GM21526 (cell line): ENCODE results near the gene DGKZ.
A peak's percentile ranks its signal among the peaks of the same experiment; 100 is the strongest.

Experiments used
- ATAC-seq: cut with Tn5 transposase; IDR thresholded peaks from one replicate; pipeline ENCODE4 v1.9.1; 2021; ENCODE audit warnings: moderate library complexity; ENCODE audit not compliant: unreplicated experiment, low FRiP score

The DGKZ gene

GRCh38 chr11:46390331-46391171, 43.3 kb downstream of the DGKZ start:
- ATAC-seq, result no peak

- ATAC-seq, result no peak
These were observed 43.9 kb downstream of the DGKZ start for GRCh38 chr11:46391186-46391577.

GRCh38 chr11:46391578-46392420, 44.5 kb downstream of the DGKZ start, which contains the start of gene CHRM4:
TSS of gene CHRM4 (minus strand) at chr11:46391776. CDS start at chr11:46386557, 5,219 bp downstream.
- no peak for ATAC-seq

- peak; percentile 68 for ATAC-seq
These were observed 45.4 kb downstream of the DGKZ start for GRCh38 chr11:46392421-46393230.

GRCh38 chr11:46393231-46393616, 46.0 kb downstream of the DGKZ start:
- no peak for ATAC-seq

GRCh38 chr11:46393759-46394158, 46.5 kb downstream of the DGKZ start:
- ATAC-seq, result no peak

GRCh38 chr11:46397526-46397925, 50.3 kb downstream of the DGKZ start:
- no peak for ATAC-seq

- no peak for ATAC-seq
These were observed 56.0 kb downstream of the DGKZ start for GRCh38 chr11:46402957-46403902.

GRCh38 chr11:46404476-46405017, 57.3 kb downstream of the DGKZ start:
- no peak for ATAC-seq

- no peak for ATAC-seq
These were observed 60.4 kb downstream of the DGKZ start for GRCh38 chr11:46407635-46408034.

- ATAC-seq, result no peak
These were observed 61.2 kb downstream of the DGKZ start for GRCh38 chr11:46408407-46408986.

- ATAC-seq, result no peak
These were observed 62.8 kb downstream of the DGKZ start for GRCh38 chr11:46410021-46410420.

GRCh38 chr11:46413760-46414465, 66.7 kb downstream of the DGKZ start:
- no peak for ATAC-seq

- no peak for ATAC-seq
These were observed 67.2 kb downstream of the DGKZ start for GRCh38 chr11:46414466-46414796.

GRCh38 chr11:46414879-46415278, 67.6 kb downstream of the DGKZ start:
- no peak for ATAC-seq

GRCh38 chr11:46417711-46418110, 70.4 kb downstream of the DGKZ start:
- no peak for ATAC-seq

GRCh38 chr11:46418751-46419150, 71.5 kb downstream of the DGKZ start:
- ATAC-seq, result no peak

- ATAC-seq, result no peak
These were observed 73.2 kb downstream of the DGKZ start for GRCh38 chr11:46420513-46420912.
